ENCODE results near the gene GALT.
A peak's percentile ranks its signal among the peaks of the same experiment; 100 is the strongest.

GALT gene

GRCh38 chr9:34652602-34653000, 6.1 kb downstream of the GALT start:
- DNase-seq, result no peak

DNA sequence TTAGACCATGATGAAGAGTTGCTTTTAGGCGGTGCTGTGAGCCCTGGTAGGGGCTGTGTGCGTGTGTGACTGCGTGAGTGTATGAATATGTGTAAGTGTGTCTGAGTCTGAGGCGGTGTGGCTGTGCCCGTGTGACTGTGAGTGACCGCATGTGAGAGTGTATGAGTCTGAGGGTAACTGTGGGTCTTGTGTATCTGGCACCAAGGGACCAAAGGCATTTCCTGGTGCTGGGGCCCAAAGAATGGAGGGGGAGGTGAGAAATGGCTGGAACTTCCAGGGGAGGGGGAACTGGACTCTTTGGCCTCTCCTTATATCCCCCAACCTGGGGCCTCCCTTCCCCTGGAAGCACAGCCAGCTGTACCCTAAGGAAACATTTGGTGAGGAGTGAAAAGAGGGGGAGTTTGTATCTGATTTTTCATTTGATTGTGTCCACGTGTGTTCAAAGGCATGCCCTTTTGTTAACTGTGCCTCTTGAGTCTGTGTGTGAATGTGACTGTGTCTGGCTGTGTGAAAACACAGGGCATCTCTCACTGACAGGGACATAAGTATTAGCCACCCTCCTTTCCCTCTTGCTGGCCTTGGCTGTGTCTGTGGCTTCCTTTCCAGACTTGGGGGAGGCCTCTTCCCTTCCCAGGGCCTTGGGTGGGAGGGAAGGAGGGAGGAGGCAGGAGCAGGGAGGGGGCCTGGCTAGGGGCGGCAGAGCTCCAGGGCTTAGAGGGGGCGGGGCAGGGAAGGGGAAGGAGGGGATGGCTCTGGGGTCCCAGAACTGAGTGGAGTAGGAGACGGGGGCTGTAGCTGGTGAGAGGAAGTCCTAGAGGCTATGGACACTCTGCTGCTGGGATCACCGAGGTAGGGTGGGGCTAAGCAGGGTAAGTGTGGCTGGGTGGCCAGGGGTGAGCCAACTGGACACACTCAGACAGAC, 6.9 kb downstream of the GALT start:
- no peak for DNase-seq

DNA sequence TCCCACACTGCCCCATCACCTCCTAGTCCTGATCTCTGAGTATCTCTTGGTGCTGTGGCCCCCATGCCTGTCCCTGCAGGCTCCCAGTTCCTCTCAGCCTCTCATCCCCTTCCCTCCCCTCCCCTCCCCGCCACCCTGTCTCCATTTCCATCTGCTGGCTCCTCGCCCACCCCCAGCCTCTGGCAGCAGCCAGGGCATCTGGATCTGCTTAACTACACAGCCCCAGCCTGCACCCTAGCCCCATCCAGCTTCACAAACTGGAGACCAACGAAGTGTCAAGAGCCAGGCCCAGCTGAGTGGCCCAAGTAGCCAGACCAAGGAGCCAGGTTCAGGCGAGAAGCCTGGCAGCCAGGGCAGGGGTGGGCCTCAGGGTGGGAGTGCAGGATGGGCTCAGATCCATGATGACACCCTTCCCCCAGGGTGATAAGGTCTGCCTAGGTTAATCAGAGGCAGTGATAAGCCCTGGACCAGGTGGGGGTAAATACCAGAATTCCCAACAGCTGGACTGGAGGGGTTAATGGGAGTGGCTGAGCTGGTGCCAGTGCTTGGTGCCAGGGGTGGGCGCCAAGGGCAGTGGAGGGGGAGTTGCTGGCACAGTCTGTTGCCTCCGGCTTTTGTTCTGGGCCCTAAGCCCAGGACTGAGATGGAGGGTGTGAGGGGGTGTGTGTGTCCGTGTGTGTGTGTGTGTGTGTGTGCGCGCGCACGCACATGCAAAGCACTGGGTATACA, 8.0 kb downstream of the GALT start:
- DNase-seq, result peak; percentile 21

- no peak for DNase-seq
These were observed 8.9 kb downstream of the GALT start for GRCh38 chr9:34655394-34655793.

- DNase-seq, result no peak
These were observed 10.5 kb downstream of the GALT start for GRCh38 chr9:34656992-34657391.

DNA sequence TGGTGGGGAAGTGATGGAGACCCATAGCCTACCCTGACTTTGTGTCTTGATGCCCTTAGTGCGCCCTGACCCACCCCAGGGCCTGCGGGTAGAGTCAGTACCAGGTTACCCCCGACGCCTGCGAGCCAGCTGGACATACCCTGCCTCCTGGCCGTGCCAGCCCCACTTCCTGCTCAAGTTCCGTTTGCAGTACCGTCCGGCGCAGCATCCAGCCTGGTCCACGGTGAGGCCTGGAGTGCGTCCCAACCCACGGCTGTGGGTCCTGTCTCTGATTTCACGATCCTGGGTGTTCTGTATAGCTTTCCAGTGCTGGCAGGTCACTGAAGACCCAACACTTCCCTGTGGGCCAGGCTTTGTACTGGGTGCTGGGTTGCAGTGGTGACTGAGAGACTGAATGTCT, 12.0 kb downstream of the GALT start:
- DNase-seq, result no peak

DNA sequence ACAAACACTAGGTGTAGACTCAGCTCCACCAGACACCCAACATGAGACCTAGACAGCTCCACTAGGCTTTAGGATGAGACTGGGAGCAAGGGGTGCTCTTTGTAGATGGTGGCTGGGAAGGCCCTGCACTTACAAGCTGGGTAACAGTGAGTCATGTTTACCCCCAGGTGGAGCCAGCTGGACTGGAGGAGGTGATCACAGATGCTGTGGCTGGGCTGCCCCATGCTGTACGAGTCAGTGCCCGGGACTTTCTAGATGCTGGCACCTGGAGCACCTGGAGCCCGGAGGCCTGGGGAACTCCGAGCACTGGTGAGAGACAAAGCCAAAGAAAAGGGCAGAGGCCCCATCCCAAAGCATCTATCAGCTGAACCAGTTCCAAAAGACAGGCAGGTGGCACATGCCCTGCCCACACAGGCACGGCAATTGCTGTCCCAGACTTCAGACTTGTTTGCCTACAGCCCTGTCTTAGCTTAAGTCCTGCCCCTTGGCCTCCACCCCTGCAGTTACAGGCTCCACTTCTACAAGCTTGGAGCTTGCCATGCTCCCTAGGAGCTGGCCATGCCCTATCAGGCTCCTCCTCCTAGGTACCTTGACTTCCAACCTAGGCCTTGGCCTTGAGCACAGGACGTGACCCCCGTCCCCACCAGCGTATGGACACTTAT, 13.2 kb downstream of the GALT start:
- no peak for DNase-seq

GRCh38 chr9:34662526-34663302, 16.2 kb downstream of the GALT start, which contains the start of gene CCL27:
Gene CCL27, minus strand, starts transcription at chr9:34662657. Its CDS starts 24 bp downstream, at chr9:34662633.
- no peak for DNase-seq

DNA sequence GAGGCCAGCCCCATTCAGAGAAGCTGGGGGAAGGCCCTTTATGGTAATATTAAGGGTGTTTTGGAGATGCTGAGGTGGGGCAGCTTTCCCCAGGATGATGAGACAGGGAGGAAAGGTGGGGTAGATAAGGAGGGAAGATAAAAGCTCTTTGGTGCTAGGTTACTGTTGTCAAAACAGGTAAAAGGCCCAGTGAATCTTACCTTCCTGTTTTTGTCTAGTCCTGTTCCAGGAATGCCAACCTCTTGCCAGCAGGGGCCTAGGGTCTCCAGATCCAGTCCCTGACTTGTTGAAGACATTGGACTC, 16.8 kb downstream of the GALT start:
- DNase-seq, result no peak

DNA sequence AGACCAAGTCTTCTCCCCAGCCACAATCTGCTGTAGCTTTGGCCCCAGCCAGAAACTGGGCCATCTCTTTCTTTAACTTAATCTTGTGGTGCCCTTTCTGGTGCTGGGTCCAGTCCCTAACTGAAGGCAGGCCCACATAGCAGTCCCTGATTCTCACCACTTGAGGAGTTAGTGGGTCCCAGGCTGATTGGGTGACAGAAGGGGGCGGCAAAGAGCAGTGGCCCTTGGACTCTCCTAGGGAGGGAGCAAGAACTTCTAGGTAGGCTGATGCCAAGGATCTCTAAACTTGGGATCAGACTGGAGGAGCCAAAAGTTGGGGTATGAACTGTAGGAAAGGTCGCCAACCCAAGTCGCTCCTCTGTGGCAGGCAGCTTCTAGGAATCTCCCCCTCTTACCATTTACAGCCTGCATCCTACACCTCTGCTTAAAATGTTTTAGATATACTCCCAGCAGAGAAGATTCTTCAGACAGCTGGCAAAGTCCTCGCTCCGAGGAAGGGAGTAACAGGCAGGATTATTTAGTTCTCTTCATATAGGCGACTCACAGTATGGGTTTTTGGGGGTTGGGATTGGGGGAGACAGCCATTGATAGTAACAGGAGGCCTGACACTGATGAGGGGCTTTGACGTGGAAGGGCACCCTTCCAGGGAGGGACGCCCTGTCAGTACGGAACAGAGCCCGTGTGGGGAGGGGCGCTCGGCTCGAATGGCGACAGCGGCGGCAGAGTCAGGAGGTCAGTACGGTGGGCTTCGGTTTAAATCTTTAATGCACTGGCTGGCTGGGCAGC, 18.0 kb downstream of the GALT start:
- DNase-seq, result peak; percentile 55

GRCh38 chr9:34665067-34665380, 18.5 kb downstream of the GALT start:
- no peak for DNase-seq

- DNase-seq, result peak; percentile 91
These were observed 19.1 kb downstream of the GALT start for GRCh38 chr9:34665381-34666250.

DNA sequence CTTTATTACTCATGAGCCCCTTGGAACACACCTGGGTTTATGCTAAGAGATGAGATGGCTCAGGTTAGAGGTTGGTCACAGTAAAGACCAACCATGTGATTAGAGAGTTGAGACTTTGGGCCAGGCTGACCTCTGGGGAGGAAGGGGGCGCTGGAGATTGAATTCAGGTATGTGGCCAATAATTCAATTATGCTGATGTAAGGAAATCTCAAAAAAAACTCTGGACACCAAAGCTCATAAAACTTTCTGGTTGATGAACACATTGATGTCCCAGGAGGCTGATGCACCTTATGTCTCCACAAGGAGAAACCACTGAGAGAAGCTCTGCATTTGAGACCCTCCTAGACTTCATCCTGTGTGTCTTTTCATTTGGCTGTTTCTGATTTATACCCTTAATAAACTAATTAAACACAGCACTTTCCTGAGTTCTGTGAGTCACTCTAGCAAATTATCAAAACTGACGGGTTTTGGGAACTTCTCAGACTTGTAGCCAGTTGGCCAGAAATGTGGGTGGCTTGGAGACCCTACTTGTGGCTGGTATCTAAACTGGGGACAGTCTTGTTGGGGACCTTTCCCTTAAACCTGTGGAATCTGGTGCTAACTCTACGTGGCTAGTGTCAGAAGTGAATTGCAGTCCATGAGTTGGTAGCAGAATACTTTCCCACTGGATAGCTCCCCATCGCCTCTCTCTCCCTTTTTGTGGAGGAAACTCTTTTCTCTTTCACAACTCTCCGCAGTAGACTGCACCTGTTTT, 23.5 kb downstream of the GALT start:
- DNase-seq, result no peak

DNA sequence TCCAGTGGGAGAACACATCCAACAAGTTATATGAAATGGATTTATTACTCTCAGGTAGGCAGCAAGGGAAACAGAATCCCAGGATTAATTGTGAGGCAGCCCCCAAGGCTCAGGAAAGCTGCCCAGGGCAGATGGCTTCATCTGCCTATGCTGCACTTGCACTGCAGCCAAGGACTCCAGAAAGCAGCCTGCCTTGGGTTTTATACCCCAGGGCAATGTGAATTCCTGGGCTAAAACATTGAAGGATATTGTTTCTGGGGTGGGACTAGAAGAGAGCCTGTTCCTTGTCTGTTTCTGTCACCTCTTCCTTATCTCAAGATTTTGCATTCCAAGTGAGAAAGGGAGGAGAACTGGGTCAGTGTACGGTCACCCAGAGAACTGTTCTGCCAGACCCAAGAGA, 24.8 kb downstream of the GALT start:
- DNase-seq, result no peak

DNA sequence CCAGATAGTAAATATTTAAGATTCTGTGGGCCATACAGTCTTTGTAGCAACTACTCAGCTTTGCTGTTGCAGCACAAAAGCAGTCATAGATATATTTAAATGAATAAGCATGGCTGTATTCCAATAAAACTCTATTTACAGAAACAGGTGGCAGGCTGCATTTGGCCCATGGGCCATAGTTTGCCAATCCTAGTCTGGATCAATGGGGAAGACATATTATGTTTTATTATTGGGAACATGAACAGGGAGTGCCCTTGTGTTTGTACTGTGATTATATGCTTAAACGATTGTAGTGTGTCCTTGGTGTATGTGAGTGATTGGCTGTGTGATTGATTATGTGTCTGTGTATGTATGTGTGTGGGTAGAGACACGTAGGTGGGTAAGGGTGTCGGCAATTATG, 28.0 kb downstream of the GALT start:
- DNase-seq, result no peak

GRCh38 chr9:34675048-34675714, 28.7 kb downstream of the GALT start:
- DNase-seq, result peak; percentile 56

DNA sequence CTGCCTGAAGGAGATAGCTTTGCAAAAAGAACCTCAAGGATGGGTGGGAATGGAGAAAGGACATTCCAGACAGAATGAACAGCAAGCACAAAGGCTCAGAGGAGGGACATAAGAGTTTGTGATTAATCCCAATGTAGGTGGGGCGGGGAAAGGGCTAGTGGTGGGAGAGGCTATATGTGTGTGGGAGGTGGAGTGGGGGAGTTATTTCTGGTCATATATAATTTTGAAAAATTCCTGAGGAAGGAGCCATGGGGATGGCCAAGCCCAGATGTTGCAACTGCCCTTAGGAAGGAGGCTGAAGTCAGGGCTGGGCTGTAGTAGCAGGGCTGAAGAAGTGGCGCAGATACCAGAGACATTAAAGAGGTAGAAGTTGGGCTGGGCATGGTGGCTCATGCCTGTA, 29.4 kb downstream of the GALT start:
- no peak for DNase-seq

DNA sequence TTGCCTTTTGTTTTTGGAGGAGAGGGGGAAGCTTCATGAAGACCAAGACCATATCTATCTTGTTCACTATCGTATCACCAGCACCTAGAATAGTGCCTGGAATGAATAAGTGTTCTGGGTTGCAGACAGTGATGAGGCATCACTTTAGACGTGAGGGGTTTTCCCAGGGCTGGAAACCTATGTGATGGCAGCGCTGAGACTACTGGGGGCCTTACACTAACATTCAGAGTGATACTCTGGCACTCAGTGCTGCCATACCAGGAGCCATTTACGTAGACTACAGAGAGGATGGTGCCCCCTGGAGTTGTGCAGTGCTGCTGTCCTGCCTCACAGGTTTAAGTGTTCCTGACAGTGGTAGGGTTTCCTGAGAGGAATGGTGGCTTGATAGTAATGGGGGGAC, 37.7 kb downstream of the GALT start:
- DNase-seq, result no peak

DNA sequence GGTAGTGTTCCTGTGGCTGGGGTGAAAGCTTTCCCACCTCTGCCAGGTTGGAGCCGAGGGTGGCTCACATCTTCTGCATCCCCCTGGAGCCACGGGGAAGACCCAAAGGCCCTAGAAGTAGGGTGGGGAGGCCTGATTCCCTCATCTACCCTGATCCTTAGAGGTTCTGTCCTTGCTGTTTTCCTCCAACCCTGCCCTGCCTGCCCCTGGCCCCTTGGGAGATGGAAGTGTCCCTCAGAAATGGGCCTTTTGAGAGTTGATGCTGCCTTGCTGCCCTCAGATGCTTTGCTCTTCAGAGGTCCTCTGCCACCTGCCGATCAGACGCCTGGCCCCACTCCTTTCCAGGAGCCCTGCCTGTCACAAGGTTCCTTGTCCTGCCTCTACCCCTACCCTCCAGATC, 38.3 kb downstream of the GALT start:
- no peak for DNase-seq

DNA sequence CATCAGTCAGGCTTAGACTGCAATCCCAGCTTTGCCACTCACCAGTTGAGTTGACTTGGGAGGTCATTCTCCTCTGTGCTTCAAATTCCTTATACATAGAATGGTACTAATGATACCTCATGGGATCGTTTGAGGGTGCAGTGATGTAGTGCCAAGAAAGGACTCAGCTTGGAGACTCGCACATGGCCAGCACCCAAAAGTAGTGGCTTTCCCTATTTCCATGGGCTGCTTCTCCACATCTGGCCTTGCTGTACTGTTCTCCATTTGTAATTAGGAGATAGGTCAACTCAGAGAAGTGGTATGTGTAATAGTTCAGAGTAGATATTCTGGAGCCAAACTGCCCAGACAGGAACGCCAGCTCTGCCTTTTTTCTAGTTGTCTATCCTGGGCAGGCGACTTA, 39.1 kb downstream of the GALT start:
- DNase-seq, result no peak
